ENCODE data around the gene TRPM8.
"Not testable (repeated sequence)": the region's sequence is repeated elsewhere in the genome, so short reads cannot be mapped to it uniquely, and the experiment has no call there.

The TRPM8 gene

DNA sequence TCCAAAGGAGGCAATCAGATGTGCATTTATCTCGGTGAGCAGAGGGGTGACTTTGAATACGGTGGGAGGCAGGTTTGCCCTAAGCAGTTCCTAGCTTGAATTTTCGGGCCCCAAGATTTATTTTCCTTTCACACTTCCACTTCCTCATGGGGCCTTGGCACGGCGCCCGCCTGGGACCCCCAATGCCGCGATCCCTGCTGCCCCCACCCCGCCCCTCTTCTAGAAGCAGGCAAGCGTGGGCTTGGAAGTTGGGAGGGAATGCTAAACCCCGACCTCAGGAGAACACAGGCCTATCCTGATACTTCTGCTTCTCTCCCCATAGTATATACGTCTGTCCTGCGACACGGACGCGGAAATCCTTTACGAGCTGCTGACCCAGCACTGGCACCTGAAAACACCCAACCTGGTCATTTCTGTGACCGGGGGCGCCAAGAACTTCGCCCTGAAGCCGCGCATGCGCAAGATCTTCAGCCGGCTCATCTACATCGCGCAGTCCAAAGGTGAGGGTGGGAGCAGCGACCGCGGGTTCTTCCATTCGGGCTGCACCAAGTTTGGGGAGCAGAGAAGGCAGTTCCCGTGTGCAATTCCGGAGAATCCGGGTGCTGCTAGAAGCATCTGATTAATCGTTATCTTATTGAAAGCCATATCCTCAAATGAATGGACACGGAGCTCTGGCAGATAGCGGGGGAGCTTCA, 21.6 kb downstream of the TRPM8 start:
- DNase-seq, result no peak

DNA sequence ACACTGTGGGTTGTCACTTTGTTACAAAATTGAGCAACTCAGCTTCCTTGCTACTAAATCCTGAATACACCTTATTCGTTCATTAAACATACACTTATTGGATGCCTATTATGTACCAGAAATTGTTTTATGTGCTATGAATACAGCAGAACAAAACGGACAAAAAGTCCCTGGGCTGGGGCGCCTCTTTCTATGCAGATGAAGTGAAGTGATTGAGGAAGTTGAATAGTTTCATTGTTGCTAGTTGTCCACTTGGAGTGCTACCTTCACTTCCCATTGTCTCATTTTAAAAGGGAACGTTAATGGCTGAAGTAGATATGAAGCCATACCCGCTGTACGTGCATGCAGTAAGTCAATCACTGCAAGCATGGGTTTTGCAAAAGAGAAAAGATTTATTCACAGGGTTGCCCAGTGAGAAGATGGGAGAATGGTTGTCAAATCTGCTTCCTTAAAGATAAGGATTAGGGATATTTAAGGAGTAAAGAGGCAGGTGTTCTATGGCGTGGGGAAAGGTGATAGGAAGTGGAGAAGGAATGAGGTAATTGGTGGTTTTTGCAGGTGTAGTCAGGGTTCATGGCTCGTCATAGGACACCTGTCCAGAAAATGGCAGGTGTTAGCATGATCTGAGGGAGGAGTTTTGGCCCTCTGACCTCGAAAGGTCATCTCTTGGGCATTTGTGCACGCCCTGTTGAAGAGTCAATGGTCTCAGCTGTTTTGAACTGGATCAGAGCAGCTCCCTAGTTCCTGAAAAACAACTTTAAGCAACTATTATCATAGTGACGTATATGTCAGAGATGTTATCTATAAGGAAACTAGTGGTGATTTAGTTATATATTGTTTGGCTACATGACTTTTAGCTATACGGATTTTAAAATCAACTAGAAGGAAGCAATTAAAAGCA, 23.5 kb downstream of the TRPM8 start:
- DNase-seq, result no peak

DNA sequence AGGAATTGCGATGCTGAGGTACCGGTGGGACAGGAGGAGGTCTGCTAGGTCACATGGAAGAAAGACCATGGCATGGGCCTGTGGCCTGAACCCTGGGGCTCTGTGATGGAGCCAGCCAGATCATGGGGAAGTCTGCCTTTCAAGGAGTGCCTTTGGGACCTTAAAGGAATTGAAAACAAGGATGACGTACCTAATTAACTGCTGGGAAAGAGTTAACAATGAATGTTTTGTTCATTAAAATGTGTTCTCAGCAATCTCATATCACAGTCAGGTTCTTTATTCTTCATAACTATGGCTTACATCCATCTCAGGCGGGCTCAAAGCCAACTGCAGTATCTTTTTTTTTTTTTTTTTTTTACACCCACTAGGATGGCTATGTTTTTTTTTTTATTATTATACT, 25.6 kb downstream of the TRPM8 start:
- DNase-seq, result no peak

DNA sequence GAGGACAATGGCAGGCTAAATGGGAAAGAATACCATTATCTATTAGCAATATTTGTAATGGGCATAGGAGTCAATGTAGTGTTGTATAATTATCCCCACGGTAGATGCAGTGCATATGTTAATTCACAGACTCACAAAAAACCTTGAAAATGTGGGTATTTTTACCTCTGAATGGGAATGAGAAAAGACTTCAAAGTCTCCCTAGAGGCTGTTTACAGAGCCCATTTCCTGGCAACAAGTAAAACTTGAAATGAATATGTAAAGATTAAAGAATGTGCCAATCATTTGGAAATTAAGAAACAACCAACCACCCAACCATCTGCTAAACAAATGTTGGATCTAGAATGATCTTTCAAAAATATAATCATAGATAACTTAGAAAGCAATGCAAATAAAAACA, 27.1 kb downstream of the TRPM8 start:
- no peak for DNase-seq

DNA sequence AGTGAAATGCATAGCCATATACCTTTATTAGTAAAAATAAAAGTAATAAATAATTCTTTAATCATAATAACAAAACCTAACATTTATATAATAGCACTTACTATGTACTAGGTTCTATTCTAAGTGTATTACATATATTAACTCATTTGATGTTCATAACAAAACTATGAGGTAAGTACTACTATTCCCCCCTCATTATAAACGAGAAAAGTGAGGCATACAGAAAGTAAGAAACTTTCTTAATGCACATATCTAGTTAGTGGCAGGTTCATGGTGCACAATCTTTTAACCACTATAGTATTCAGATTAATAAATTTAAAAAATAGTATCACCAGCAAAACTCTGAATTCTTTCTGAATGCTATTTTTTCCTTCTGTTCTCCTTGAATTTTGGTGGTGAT, 27.5 kb downstream of the TRPM8 start:
- no peak for DNase-seq

DNA sequence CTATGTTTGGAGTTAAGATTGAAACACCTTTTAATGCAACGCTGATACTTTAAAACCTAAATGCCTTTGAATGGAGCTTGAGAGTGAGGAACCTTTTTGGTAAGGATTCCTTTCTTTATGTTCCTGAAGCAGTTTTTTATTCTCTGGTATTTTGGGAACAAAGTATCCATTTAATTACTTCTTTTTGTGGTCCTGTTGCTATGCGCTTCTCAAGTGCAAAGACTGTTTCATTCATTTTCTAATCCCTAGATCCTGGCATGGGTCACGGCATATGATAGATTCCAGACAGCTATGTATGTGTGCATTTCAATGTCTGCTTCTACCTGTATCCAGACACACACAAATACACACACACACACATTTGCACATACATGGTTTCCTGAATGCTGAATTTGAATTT, 28.0 kb downstream of the TRPM8 start:
- DNase-seq, result no peak

DNA sequence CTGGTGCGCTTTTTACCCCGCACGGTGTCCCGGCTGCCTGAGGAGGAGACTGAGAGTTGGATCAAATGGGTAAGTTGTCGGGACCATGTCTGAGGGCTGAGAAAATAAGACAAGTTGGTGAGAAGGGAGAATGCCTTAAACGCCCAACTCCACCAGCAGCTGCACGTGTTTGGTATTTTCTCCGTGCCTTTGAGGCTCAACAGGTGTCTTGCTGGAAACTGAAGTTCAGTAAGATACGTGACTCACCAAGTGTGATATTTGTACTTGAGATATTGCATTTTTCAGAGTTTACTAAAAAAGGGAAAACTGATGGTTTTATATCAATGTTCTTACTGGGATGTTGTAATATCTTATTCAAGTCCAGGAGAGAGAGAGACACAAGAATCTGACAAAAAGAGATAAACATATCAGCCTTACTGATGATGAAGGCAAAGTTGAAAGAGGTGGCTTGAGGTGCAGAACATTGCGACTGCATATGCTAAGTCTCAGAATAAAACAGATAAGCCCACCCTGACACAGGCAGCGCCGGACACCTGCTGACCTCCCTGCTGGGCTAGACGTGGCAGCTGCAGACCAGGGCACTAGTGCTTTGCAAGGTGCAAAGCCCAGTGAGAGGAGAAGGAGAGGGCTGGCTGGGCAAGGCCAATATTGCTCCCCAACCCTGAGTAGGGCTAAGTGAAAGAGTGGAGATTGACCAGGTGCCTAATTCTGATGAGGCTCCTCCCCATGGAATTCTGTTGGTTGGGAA, 33.1 kb downstream of the TRPM8 start:
- no peak for DNase-seq

DNA sequence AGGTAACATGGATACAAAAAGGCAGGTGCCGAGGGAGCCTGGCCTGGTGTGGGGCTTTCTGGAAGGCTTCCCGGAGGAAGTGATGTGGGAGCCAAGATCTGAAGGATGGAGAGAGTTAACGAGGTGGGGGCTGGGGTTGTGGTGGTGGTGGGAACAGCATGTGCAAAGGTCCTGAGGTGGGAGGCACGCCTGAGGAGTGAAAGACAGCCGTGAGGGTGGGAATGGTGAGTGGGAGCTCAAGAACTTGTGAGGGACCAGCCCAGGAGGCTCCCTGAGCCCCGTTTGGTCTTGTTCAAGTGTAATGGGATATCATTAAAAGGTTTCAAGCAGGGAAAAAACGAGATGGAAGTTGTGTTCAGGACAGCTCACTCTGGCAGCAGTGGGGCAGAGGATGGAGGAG, 35.2 kb downstream of the TRPM8 start:
- DNase-seq, result no peak

DNA sequence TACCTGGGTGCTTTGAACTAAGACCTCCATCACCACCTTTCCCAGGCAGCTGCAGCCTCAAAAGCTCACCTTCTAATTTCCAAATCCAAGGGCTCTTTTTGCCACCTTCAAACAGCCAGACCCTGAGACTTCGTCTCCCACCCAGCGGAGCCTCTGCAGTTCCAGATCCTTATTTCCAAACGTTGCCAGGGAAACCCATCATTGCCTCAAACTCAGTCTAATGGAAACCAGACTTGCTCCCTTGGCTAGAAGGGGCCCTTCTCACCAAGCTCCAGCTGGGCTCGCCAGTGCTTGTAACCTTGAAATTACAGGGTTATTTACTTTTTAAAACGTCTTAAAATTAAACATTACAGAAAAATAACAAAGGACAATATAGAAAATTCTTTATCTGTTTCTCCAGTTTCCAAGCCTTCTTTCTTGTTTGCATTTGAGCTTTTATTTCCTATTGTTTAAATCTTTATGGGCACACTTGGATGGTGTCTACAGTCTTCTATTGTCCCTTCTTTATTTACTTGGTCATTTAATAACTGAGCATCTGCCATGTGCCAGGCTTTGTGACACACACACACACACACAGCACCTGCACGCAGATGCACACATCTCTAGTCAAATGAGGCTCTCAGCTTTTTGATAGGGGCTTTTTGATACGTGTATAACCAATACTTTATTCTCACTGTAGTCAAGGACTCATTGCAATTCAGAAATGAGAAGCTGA, 36.1 kb downstream of the TRPM8 start:
- DNase-seq, result no peak

DNA sequence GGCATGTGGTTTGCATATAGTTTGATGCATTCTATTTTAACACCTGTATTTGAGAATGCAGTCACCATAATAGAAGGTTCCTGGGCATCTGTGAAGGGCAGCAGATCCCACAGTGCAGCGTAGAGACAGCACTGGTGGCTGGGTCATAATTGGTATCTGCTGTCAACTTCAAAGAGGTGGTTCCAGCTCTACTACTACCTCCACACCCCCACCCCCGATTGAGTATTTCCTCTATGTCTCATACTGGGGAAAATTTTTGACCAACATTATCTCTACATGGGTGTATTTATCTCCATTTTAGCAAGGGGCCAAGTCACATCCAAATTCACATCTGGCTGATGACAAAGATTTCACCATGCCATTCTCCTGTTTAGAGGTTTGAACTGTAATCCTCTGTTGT, 43.0 kb downstream of the TRPM8 start:
- DNase-seq, result no peak

DNA sequence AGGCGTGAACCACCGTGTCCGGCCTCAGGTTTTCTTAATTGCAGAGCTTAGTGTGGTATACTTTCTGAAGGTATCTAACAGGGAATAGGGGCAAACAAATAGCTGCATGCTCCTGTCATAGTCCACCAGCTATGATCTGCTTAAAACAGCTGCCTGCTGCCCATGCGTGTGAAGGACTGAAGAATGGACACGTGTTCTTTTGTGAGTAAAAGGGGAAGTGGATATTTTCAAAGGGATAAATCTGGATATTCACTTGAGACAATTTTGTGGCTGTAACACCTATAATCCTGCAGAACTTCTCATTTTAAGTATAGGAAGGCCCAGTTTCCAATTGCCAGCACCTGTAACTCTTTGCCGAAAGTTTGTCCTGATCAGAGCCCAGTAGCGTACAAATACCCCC, 44.7 kb downstream of the TRPM8 start:
- no peak for DNase-seq

DNA sequence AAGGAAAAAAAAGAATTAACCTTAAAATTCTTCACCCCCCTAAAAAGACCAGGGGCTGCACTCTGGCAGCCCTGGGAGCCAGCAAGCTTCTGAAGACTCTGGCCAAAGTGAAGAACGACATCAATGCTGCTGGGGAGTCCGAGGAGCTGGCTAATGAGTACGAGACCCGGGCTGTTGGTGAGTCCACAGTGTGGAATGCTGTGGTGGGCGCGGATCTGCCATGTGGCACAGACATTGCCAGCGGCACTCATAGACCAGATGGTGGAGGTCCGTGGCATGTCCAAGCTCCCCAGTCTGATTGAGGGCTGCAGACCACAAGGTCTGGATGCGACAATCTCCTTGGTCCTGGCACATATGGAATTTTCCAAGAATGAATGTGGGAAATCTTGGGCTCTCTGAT, 47.4 kb downstream of the TRPM8 start:
- no peak for DNase-seq

DNA sequence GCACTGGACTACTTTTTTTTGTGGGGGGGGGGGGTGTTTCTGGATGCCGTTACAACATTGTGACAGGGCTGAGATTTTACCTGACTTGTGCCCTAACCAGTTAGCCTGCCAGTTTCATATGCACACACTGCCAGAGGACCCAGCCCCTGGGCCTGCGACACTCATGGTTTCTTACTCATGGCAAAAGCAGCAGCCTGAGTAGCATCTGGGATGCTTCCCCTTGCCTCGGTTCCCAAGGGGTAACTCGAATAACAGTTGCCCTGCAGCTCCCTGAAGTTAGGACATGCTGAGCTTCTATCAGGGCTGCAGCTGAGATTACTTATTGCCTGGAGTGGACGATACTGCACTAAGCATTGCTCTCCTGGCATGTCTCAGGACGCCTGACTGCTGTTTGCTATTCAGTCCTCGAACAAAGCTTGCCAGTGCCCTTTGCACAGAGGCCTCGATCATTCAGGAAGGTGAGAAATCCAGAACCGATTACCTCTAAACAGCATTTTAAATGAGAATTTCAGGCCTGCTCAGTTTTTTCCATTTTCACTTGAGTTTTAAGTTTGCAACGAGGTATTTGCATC, 47.9 kb downstream of the TRPM8 start:
- no peak for DNase-seq

DNA sequence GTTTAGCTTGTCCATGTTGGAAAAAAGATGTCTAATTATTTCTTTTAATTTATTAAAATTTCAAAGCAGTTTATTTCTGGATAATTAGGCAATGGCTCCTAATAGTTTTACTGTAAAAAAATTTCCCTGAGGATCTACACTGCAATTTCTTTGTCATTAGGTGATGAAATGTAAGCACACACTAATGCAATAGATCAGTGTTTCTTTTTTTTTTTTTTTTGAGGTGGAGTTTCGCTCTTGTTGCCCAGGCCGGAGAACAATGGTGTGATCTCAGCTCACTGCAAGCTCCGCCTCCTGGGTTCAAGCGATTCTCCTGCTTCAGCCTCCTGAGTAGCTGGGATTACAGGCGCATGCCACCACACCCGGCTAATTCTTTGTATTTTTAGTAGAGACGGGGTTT, 48.5 kb downstream of the TRPM8 start:
- not testable (repeated sequence) for DNase-seq

DNA sequence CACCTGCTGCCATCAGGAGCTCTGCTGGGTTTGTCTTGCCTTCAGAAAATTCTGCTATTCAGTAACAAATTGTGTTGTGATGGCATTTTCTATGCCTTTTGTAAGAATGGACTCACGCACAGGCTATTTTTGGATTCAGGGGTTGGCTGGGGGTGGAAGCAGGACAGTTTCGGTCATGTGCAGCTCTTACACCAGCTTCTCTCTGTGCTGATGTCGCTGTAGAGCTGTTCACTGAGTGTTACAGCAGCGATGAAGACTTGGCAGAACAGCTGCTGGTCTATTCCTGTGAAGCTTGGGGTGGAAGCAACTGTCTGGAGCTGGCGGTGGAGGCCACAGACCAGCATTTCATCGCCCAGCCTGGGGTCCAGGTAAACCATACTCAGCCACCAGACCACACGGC, 49.2 kb downstream of the TRPM8 start:
- DNase-seq, result no peak

DNA sequence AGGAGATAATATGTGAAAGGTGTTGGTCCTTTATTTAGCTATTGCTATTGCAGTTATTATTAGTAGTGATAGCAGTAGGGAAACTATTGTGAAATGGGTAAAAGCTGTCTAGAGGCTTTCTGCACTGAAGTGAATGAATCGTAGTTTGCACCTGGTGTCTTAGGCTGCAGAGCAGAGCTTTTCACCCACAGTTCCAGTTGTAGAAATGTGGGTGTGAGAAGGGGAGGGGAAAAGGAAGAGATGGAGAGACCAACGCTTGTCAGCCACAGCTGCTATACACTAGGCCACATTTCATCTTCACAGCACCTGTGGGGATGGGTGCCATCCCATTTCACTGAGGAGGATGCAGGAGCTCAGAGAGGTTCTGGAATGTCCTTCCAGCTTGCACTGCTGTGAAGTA, 50.0 kb downstream of the TRPM8 start:
- DNase-seq, result no peak

DNA sequence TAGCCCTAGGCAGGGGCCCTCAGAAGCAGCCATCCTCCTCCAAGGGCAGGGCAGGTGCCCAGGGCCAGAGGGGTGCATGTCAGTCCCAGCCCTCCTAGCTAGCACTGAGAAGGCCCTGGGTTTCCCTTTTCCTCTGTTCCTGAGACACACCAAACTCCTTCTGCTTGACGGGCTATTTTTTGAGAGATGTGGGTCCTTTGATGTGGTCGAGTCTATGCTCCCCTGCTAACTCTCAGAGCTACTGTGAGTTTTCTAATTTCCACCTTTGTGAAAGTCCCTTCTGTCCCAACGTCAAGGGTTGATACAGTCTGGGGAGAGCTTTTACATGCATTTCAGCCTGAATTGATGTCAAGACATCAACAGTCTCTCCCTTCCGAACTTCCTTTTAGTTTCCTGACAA, 51.4 kb downstream of the TRPM8 start:
- DNase-seq, result no peak

DNA sequence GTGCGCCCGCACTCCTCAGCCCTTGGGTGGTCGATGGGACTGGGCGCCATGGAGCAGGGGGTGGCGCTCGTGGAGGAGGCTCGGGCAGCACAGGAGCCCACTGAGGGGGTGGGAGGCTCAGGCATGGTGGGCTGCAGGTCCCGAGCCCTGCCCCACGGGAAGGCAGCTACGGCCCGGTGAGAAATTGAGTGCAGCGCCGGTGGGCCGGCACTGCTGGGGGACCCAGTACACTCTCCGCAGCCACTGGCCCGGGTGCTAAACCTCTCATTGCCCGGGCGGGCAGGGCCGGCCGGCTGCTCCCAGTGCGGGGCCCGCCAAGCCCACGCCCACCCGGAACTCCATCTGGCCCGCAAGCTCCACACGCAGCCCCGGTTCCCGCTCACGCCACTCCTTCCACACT, 55.3 kb downstream of the TRPM8 start:
- DNase-seq, result not testable (repeated sequence)

DNA sequence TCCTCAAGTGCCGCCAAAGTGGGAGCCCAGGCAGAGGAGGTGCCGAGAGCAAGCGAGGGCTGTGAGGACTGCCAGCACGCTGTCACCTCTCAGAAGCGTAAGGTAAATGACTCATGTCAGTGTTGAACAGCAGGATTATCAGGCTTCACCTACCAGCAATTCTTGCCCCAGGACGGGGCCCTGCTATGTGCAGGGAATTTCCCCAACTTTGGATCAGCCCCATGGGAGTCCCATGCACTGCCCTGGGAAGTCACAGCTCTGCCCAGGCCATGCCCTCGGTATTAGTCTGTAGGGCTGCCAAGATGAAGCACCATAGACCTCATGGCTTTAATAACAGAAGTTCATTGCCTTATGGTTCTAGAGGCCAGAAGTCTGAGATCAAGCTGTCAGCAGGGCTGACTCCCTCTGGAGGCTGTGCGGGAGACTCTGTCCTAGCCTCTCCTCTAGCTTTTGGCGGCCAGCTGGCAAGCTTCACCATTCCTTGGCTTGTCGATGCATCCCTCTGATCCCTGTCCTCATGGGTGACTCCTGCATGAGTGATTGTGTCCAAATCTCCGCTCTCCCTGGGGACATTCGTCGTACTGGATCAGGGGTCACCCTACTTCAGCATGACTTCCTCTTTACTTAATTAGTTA, 55.9 kb downstream of the TRPM8 start:
- no peak for DNase-seq

DNA sequence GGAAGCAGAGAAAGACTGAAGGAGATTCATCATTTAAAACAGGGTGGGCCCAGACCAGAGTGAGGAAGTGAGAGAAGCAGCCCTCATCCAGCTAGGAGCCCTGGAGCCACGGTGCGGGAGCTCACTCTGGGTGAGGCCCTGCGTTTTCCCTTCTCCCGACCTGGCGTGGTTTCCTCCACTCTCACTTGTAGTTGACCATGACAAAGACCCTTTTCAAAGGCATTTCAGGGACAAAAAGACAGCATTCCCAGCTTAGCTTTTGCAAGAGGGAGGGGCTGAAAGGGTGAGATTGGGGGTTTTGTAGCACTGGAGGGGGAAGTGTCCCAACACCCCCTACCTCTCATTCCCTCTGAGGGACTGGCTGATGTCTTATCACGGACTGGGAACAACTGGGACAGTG, 56.6 kb downstream of the TRPM8 start:
- DNase-seq, result no peak

DNA sequence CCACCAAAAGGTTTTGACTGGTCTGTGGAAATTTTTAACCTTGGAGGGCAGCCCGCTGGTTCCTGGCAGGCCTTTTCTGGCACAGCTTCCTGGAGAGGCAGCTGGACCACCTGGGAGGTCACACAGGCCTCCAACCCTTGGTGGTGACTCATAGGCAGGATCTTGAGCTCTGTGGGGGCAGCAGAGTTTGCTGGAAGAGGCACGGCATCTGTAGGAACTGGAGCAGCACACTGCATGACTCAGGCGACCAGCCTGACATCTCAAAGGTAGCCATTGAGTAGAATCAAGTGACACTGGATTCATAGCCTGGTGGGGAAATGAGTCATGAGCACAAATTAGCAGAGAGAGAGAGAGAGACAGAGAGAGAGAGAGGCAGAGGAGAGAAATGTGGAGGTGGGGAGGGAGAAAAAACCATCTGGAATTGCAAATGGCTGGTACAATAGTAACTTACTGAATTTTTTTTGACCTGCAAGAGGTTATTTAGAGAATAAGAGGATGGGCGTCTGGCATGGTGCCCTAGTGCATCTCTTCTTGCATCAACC, 57.4 kb downstream of the TRPM8 start:
- DNase-seq, result no peak

DNA sequence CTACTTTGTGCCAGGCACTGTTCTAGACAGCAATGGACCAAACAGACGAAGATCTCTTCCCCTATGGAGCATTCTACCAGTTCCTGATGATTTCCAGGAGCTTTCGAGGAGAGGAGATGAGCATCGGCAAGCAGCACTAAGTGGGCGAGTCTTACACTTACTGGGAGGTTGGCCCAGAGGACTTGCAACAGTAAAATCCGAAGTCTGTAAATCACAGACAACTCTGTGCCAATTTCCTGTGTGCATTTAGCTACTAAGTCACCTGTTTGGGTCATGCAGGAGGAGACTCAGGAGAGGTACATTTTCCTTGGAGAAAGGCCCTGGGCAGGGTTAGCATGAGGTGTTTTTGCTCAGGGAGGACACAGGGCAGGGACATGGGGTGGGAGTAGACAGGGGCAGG, 58.9 kb downstream of the TRPM8 start:
- DNase-seq, result no peak

Measured in Kasumi-1 (cell line).